Measurements from ENCODE around the gene GNA12.

GRCh38 chr7:2815875-2816245, 28.2 kb downstream of the GNA12 start:
- TF ChIP-seq CTCF (IDR thresholded peaks at IDR 0.05) (no peak), ZFX (IDR thresholded peaks at IDR 0.05; ENCODE audit: borderline replicate concordance) (no peak)

All from 22Rv1 (cell line).